ENCODE data around the gene NRIP1.

DNA sequence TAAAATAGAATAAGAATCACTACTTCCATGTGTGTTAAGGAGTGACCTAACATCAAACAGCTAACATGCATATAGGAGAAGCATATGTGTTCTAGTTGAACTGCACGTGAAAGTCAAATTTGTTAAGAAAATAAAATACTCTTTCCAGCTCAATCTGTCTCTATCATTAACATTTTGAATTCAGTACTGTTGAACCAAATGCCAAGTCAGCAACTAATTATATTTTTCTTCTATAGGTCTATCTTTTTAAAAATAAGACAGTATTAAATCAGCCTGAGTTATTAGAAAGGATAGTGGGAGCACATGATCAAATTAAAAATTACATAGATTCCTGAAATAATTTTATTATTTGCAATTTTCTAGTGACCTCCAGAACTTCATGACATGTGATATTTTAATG is 141.8 kb downstream of the NRIP1 start:
- no peak for TF ChIP-seq CTCF (IDR thresholded peaks at IDR 0.05; ENCODE audit: low read length)
- no peak for TF ChIP-seq EZH2 (optimal IDR thresholded peaks at IDR 0.05; ENCODE audit: low read depth, low read length)
- no peak for TF ChIP-seq EZH2phosphoT487 (IDR thresholded peaks at IDR 0.05; ENCODE audit: low read length)
